ENCODE results near the gene BSG. TPM values are rescaled to one million over a fixed set of nuclear protein-coding genes. Genes with fewer than 3 reads are reported as not detected.

Gene BSG
- total RNA-seq, 1 donor: 191 TPM

GRCh38 chr19:593055-593454, 20.7 kb downstream of the BSG start:
- no peak overlapping the region for H3K4me3 ChIP-seq (ENCODE audit: low read depth, low read length)
- TF ChIP-seq CTCF (IDR thresholded peaks at IDR 0.05; ENCODE audit: insufficient read depth, low read depth, low read length): no peak
- DNase-seq (ENCODE audit: low read depth): no peak

GRCh38 chr19:593505-593904, 21.1 kb downstream of the BSG start:
- no peak overlapping the region for H3K4me3 ChIP-seq (ENCODE audit: low read depth, low read length)
- no peak for TF ChIP-seq CTCF (IDR thresholded peaks at IDR 0.05; ENCODE audit: insufficient read depth, low read depth, low read length)
- DNase-seq (ENCODE audit: low read depth): no peak

DNA sequence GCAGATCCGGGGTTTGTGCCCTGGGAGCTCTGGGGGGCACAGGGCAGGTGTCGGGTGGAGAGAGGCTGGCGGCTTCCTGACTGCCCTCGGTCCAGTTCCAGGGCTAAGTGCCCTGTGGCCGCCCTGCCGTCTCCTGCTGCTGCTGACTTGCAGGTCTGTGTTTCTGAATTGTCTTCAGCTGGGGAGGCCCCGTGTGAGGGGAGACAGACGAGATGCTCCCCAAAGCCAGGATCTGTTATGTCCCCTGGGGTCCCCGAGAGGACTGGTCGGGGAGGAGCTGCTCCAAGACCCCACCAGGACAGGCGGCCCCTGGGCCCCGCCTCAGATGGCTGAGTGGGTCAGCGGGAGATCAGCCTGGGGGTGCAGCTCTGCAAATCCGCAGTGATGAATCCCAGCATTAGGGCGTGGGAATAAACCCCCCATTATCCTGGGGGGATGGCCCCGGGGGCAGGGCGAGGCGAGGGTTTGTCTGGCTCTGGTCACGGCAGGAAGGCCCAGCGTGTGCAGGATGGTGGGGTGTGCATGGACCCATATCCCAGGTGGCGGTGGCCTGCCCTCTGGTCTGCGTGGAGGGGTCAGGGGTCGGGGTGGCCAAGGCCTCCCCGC, 22.0 kb downstream of the BSG start:
- H3K4me3 ChIP-seq (ENCODE audit: low read depth, low read length): no peak overlapping the region
- no peak for TF ChIP-seq CTCF (IDR thresholded peaks at IDR 0.05; ENCODE audit: insufficient read depth, low read depth, low read length)
- DNase-seq (ENCODE audit: low read depth): no peak

- no peak overlapping the region for H3K4me3 ChIP-seq (ENCODE audit: low read depth, low read length)
- DNase-seq (ENCODE audit: low read depth): no peak
- no peak for TF ChIP-seq CTCF (IDR thresholded peaks at IDR 0.05; ENCODE audit: insufficient read depth, low read depth, low read length)
These were observed 23.2 kb downstream of the BSG start for GRCh38 chr19:595326-596262.

- no peak for DNase-seq (ENCODE audit: low read depth)
- no peak for TF ChIP-seq CTCF (IDR thresholded peaks at IDR 0.05; ENCODE audit: insufficient read depth, low read depth, low read length)
- no peak overlapping the region for H3K4me3 ChIP-seq (ENCODE audit: low read depth, low read length)
These were observed 23.9 kb downstream of the BSG start for GRCh38 chr19:596263-596655.

- no peak for DNase-seq (ENCODE audit: low read depth)
- H3K4me3 ChIP-seq (ENCODE audit: low read depth, low read length): no peak overlapping the region
- TF ChIP-seq CTCF (IDR thresholded peaks at IDR 0.05; ENCODE audit: insufficient read depth, low read depth, low read length): no peak
These were observed 25.3 kb downstream of the BSG start for GRCh38 chr19:597406-598315.
